GM18867 (cell line): ENCODE data around the gene DAPL1.
"Not testable (repeated sequence)": the region's sequence is repeated elsewhere in the genome, so short reads cannot be mapped to it uniquely, and the experiment has no call there.

ENCODE experiments used
- ATAC-seq: cut with Tn5 transposase; IDR thresholded peaks from one replicate; pipeline ENCODE4 v1.9.1; 2021; ENCODE audit warnings: mild to moderate bottlenecking, moderate library complexity; ENCODE audit not compliant: unreplicated experiment

Gene DAPL1

DNA sequence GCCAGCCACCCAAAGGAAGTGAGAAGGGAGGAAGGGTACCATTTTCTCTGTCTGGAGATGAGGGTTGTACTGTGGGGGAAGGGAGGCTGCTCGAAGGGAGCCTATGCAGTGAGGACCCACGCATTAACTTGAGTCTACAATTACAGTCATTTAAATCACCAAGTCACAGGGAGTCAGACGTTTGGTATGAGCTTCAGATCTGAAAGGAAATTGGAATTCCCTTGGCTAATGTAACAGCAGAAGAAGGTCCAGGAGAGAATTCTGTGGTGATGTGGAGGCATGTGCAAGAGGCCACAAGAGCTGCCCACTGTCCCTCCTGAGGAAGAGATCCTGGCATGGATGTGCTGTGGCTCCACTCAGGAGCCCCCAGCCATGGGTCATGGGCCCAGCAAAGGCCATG is 22.5 kb downstream of the DAPL1 start:
- ATAC-seq = no peak

DNA sequence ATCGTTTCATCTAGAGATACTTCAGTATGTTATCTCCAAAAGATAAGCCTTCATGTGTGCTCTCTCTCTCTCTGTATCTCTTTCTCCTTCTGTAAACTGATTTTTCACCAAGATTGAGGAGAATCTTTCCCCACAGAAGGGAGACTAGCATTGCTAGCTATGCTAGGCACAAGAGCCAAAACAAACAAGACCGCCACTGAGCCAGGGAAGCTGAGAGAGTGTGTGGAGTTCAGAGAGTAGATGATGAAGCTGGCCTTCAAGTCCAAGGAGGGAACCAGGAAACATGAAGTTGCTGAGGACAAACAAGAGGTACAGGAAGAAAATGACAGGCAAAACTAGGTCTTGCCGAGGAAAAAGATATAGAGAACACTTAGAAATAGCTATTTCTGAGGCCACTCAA is 23.4 kb downstream of the DAPL1 start:
- ATAC-seq = no peak

DNA sequence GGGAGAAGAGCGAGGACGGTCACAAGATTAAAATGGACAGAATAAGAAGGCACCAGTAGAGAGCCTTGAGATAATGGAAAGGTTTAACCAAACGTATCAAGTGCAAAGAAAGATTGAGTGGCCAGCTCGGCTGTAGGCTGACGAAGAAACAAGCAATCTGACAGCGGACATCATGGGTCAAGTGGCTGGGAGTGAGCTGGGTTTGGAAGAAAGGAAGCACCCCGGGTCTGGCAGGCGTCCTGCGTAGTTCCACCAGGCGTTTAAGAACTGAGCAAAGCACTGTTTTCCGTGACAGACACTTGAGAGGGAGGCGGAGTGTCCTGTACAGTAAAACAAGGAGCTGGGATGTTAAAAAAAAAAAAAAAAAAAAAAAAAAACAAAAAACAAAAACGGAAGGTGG is 27.1 kb downstream of the DAPL1 start:
- no peak for ATAC-seq

DNA sequence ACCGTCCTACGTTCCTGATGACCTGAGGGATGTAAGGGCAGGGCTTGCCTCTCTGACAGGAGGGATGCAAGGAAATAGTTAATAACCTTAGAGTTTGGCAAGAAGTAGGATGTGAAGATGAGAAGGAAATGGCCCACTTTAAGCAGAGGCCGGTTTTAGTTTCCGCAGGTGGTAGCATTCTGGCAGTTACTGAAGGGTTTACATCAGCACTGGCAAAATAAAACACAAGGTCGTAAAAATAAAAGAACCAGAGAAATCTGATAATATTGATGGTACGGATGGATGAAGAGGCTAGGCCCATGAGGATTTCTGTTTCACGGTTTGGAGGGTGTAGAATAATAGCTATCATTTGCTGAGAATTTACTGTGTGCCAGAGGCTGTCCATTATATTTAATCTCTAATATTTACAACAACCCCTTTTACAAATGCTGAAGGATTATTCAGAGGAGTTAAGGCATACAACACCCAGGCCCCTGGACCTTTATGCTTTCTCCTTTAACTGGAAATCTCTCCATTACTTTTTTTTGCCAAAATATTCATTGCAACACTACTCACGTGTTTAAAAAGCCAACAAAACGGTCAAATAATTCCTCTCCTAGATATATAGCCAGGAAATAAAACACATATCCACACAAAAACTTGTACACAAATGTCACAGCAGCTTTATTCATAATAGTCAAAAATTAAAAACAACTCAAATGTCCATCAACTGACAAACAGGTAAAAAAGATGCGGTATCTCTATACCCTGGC is 28.5 kb downstream of the DAPL1 start:
- ATAC-seq = no peak

DNA sequence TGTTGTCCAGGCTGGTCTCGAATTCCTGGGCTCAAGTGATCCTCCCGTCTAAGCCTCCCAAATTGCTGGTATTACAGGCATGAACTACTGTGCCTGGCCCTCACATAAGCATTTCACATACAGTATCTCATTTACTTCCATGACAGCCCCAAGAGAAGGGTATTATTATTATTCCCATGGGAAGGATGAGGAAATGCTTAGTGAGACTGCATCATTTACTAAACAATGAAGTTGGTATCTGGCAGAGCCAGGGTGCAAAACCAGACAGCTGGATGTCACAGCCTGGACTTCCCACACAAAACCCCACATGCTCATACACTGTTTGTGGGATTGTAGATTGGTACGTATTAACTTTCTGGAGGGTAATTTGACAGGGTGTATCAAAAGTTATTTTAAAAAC is 29.9 kb downstream of the DAPL1 start:
- ATAC-seq = no peak

DNA sequence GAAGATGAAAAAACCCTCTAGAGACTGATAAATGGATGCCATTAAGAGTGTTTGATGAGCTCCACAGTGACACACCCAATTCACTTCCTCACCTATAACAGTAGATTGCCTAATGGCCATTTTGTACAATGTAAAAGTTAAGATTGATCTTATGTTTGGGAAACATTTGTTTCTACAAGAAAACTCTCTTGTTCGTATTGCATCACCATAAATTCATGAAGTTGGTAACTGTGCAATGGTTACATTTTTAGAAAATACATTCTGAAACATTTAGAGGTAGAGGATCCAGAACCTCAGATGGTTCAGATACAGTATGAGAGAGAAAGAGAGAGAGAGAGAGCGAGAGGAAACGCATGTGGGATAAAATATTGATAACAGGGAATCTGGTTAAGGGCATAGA is 31.8 kb downstream of the DAPL1 start:
- ATAC-seq = no peak

DNA sequence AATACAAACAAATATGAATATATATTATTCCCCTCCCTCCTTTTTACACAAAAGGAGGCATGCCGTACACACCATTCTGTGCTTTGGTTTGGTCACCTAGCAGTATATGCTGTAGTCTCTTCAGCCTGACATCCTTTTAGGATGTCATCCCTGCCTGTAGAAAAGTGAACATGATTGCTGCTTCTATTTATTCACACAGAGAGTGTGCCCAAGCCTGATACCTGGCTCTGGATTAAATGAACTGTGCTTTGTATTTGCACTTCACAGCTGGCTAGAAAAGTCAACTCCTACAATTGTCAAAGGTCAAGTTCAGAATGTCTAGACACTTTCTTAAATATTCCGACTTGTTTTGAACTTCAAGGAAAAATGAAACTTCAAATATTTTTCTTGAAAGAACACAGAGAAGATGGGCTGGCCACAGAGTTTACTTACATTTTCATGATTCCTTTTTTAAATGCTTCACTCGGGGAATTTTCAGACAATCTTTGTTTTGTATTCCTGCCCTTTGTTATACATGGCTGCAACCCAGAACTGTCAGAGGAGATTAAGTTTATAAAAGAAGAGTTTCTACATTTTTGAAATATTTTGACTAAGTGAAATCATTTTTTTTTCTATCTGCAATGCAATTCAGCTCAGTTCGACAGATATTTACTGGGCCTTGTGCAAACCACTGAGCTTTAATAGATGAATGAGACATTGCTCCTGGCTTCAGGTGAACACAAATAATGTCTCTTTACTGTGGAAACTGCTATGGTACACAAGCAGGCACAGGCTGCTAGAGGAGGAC is 33.5 kb downstream of the DAPL1 start:
- ATAC-seq = no peak

DNA sequence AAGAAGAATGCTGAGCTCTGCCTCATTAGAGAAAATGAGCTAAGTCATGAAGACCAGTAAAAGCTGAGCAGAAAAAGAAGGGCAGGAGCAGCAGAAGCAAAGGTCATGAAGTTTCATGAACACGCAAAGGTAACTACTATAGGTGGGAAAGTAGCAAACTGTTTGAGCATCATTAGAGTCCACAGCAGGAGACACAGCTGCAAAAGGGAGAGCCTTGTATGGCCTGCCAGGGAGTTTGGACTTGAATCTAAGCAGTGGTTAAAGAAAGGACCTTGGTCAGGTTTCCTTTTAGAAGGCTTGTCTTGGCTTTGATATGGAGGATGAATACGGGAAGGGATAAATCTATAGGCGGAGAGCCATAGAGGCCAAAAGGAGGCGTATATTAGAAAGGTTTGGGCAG is 34.0 kb downstream of the DAPL1 start:
- ATAC-seq = no peak

DNA sequence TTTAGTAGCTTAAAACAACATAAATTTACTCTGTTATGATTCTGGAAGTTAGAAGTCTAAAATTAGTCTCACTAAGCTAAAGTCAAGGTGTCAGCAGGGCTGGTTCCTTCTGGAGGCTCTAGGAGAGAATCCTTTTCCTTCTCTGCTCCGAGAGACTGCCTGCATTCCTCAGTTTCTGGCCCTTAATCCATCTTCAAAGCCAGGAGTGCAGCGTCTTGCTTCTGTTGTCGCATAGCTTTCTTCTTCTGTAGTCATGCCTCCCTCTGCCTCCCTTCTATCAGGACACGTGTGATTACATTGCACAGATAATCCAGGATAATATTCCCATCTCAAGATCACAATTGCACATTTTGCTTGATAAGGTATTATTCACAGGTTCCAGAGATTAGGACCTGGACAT is 35.1 kb downstream of the DAPL1 start:
- no peak for ATAC-seq

DNA sequence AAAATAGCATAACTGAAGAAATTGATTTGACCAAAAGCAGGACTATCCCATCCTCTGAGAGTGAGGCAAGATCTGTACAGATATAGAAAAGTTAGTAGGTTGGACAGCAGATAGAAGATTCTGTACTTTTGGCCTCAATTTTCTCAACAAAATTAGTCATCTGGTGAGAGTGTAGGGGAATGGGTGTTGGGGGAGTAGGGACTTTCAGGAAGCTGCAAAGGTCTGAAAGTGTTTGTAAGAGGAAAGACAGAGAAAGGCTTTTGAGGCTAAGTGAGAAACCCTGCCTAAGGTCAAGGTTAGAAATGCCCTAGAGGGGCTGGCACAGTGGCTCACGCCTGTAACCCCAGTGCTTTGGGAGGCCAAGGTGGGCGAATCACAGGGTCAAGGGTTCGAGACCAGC is 40.3 kb downstream of the DAPL1 start:
- ATAC-seq = no peak

DNA sequence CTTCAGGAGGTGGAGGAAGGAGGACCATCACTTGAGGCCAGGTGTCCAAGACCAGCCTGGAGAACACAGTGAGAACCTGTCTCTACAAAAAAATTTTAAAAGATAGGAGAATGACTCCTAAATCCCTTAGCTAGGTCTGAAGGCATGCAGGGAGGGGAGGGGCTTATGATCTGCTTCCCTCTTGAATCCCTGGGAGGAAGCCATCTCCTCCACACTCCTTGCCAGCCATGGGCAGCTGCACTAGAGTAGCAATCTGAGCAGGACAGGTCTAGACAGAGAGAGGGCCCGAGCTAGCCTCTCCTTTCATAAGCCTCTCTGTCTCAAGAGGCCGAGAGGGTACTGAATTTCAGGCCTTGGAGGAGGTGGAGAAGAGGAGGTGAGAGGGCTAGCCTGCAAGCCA is 42.5 kb downstream of the DAPL1 start:
- ATAC-seq = no peak

DNA sequence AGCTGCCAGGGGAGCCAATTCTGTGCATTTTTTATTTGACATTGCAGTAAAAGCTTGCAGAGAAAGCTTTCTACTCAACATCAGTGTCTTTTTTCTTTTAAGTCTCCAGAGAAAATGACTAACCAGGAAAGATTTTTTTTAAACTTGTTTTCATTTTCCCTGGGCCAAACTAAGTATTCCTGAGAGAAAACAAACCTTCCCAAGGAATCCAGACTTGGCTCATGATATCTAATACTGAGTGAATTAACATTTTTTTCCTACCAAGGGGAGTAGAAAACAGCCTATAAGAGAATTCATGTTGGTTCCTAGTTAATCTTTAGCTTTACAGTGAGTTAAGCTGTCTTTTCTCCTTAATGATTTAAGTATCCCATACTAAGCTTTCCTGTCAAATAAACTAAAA is 46.7 kb downstream of the DAPL1 start:
- ATAC-seq = no peak

DNA sequence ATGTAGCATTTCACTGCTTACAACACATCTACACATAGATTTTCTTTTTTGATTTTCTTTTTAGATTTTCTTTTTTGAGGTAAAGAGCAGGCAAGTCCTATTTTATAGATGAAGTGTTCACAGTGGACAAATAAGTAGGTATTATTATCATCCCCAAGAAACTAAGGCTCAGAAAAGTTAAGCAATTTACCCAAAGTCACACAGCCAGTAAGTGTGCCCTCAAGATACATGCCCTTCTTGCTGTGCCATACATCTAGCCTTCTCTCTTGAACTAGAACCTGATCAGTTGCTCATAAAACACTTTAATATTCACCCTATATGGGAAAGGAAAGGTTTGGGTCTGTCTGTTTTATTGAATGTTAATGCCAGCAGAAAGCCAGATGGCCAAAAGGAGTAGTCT is 50.3 kb downstream of the DAPL1 start:
- no peak for ATAC-seq

DNA sequence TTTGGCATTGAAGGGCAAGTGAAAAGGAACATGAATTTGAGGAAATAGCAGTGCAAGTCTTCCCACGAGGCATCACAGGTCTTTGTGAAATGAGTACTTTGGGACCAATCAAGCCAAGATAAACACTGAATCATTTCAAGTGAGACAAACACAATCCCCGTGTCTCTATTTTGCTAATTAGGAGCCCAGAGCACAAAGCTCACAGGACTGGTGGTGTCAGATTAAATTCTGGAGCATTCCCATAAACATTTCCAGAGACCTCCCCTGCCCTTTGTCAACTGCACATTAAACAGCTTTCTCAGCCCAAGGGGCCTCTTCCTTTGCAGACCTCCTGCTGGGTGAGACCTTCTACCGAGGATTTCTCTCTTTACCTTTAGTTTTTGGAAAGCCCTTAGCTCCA is 50.7 kb downstream of the DAPL1 start:
- ATAC-seq = no peak

DNA sequence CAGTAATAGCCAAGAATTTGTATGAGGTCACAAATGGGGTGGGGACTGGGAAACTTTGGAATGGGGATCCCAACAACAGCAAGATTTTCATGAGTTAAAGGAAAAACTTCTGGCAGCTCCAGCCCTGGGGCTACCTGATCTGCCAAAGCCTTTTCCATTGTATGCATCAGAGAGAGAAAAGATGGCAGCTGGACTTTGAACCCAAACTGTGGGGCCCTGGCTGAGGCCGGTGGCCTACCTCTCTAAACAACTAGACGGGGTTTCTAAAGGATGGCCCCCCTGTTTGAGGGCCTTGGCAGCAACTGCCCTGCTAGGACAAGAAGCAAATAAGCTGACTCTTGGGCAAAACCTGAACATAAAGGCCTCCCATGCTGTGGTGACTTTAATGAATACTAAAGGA is 52.4 kb downstream of the DAPL1 start:
- not testable (repeated sequence) for ATAC-seq

DNA sequence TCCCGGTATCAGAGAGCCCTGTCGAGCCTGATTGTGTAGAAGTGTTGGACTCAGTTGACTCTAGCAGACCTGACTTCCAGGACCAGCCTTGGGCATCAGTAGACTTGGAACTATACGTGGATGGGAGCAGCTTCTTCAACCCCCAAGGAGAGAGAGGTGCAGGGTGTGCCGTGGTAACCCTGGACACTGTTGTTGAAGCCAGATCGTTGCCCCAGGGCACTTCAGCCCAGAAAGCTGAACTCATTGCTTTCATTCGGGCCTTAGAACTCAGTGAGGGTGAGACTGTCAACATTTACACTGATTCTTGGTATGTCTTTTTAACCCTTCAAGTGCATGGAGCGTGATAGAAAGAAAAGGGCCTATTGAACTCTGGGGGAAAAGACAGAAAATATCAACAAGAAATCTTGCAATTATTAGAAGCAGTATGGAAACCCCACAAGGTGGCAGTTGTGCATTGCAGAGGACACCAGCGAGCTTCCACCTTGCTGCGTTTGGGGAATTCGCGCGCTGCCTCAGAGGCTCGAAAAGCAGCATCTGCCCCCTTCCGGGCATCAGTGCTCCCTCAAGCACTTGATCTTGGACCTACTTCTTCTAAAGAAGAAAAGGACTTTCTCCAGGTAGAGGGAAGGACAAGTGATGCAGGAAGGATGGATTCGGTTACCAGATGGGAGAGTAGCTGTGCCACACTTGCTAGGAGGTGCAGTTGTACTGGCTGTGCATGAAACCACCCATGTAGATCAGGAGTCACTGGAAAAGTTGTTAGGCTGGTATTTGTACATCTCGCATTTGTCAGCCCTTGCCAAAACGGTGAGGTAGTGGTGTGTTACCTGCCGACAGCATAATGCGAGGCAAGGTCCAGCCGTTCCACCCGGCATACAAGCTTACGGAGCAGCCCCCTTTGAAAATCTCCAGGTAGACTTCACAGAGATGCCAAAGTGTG is 53.2 kb downstream of the DAPL1 start:
- ATAC-seq = not testable (repeated sequence)

DNA sequence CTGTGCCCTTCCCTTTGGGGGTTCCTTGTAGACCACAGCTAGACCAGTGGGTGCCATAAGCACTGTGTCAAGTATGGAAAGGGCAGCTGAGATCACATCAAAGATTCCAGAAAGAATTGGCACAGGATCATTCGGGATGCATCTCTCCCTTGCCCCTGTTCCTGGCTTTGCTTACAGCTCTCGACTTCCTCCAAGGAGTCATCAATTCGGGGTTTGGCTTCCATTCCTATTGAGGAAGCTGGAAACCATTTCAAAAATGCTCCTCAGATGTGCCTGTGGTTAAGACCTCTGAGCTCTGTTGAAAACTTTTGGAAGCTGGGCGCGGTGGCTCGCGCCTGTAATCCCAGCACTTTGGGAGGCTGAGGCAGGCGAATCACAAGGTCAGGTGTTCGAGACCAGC is 65.1 kb downstream of the DAPL1 start:
- ATAC-seq = not testable (repeated sequence)

DNA sequence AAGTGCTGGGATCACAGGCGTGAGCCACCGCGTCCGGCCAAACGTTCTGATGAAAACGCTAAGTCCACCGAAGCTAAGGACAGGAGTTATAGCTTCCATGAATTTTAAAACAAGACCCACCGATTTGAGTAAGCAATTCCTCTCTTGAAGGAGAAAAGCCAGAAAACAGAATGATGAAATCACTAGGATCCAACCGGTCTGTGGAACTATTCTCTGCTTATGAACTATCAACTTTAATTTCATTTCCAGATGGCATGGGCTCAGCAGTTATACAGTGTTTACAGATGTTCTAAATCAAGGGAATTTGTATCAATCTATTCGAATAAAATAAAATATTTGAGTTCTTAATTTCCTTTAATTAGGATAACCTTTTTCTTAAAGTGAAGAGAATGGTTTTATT is 66.5 kb downstream of the DAPL1 start:
- not testable (repeated sequence) for ATAC-seq

DNA sequence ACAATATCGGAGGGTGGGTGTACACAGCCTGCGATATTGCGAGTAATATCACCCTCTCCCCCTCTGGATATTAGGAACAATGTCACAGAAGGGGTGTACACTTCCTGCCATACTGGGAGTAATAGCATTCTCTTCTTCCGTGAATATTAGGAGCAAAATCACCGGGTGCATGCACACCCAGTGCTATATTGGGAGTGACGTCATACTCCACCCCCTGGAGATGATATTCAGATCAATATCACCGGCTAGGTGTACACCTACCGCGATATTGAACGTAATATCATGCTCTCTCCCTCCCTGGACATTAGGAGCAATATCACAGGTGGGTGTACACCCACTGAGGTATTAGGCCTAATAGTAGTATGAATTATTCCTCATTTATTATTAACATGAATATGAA is 70.4 kb downstream of the DAPL1 start:
- ATAC-seq = not testable (repeated sequence)
